Measurements from ENCODE around the gene SLC28A1. TPM values are rescaled to one million over a fixed set of nuclear protein-coding genes. Genes with fewer than 3 reads are reported as not detected.

The SLC28A1 gene
- total RNA-seq, 1 experiment from 2014 or later: 0.13 TPM

GRCh38 chr15:84869510-84869909 is 15.0 kb upstream of the SLC28A1 start:
- Histone ChIP-seq H3K9me3 (ENCODE audit: control insufficient read depth, low read depth, low read length) (no peaks in the 10 kb centered on the region), H3K27ac (ENCODE audit: insufficient read length, low read depth, low read length) (no peak overlapping the region), H2AFZ (ENCODE audit: low read length) (no peak overlapping the region), H3K9ac (ENCODE audit: extremely low read depth, insufficient read length, low read length) (no peak overlapping the region), H3K4me1 (ENCODE audit: insufficient read depth, low read length) (no peaks in the 10 kb centered on the region), H3T11ph (ENCODE audit: low read length) (no peak overlapping the region), H3K79me2 (ENCODE audit: insufficient read depth, low read length) (no peaks in the 10 kb centered on the region), H4K8ac (replicated peaks; ENCODE audit: insufficient read length, low read depth, low read length) (no peak overlapping the region), H2BK15ac (ENCODE audit: low read depth, low read length) (no peak overlapping the region), H3K14ac (ENCODE audit: insufficient read depth, low read length) (no peak overlapping the region), H4K20me1 (ENCODE audit: control insufficient read depth, insufficient read depth, insufficient read length) (no peaks in the 10 kb centered on the region), H3K23me2 (ENCODE audit: insufficient read length, low read depth, low read length, poor library complexity, severe bottlenecking) (no peaks in the 10 kb centered on the region), H2BK5ac (ENCODE audit: insufficient read length, low read length) (no peak overlapping the region), H3K4ac (ENCODE audit: low read depth, low read length) (no peak overlapping the region), H3K56ac (ENCODE audit: insufficient read length, low read depth, low read length) (no peak overlapping the region), H3K27me3 (ENCODE audit: insufficient read depth, low read length) (no peaks in the 10 kb centered on the region), H2BK12ac (ENCODE audit: insufficient read length, low read depth, low read length) (no peak overlapping the region), H3K23ac (ENCODE audit: insufficient read length, low read depth, low read length) (no peak overlapping the region), H4K91ac (ENCODE audit: insufficient read length, low read depth, low read length) (no peak overlapping the region), H2AK5ac (ENCODE audit: insufficient read length, low read length) (no peak overlapping the region), H3K18ac (ENCODE audit: insufficient read length, low read depth, low read length) (no peak overlapping the region), H2BK20ac (ENCODE audit: low read depth, low read length, poor library complexity, severe bottlenecking) (no peak overlapping the region), H3K4me2 (ENCODE audit: insufficient read depth, insufficient read length, low read length) (no peak overlapping the region), H2BK120ac (ENCODE audit: low read depth, low read length, poor library complexity, severe bottlenecking) (no peak overlapping the region), H3K79me1 (ENCODE audit: insufficient read depth, low read depth, low read length, poor library complexity, severe bottlenecking) (no peaks in the 10 kb centered on the region), H4K5ac (ENCODE audit: insufficient read length, low read depth, low read length) (no peak overlapping the region)
- Mint-ChIP-seq H3K4me1 (no peaks in the 10 kb centered on the region), H3K9me3 (no peaks in the 10 kb centered on the region; a peak in 1 of 5 replicates), H3K36me3 (ENCODE audit: insufficient read depth in 1 of 3, low read depth in 3 of 3) (peaks cover 0 to 22% (median 6%) of the 10 kb centered on the region in 3 experiments; a peak in 3 of 7 replicates), H3K4me3 (no peak overlapping the region), H3K27me3 (ENCODE audit: low read depth) (peaks cover 8% of the 10 kb centered on the region; the same call in 1 of the 2 replicates), H3K27ac (peak overlapping the region in 1 of 3 experiments; percentile 75; a peak in 1 of 7 replicates)
- TF ChIP-seq, protein P1, sequence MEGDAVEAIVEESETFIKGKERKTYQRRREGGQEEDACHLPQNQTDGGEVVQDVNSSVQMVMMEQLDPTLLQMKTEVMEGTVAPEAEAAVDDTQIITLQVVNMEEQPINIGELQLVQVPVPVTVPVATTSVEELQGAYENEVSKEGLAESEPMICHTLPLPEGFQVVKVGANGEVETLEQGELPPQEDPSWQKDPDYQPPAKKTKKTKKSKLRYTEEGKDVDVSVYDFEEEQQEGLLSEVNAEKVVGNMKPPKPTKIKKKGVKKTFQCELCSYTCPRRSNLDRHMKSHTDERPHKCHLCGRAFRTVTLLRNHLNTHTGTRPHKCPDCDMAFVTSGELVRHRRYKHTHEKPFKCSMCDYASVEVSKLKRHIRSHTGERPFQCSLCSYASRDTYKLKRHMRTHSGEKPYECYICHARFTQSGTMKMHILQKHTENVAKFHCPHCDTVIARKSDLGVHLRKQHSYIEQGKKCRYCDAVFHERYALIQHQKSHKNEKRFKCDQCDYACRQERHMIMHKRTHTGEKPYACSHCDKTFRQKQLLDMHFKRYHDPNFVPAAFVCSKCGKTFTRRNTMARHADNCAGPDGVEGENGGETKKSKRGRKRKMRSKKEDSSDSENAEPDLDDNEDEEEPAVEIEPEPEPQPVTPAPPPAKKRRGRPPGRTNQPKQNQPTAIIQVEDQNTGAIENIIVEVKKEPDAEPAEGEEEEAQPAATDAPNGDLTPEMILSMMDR (conservative IDR thresholded peaks at IDR 0.05): no peak
- no peak for DNase-seq
- no CpG with 5 or more reads among the region's 3 CpGs for WGBS (ENCODE audit: extremely low coverage, insufficient read length, low lambda C conversion rate)

Data from H9 (cell line).